ENCODE data around the gene SRRM1. TPM values are rescaled to one million over a fixed set of nuclear protein-coding genes. Genes with fewer than 3 reads are reported as not detected.
"Not testable (repeated sequence)": the region's sequence is repeated elsewhere in the genome, so short reads cannot be mapped to it uniquely, and the experiment has no call there.

SRRM1 gene
- polyA plus RNA-seq, 1 donor from 2014 or later: 317 TPM

DNA sequence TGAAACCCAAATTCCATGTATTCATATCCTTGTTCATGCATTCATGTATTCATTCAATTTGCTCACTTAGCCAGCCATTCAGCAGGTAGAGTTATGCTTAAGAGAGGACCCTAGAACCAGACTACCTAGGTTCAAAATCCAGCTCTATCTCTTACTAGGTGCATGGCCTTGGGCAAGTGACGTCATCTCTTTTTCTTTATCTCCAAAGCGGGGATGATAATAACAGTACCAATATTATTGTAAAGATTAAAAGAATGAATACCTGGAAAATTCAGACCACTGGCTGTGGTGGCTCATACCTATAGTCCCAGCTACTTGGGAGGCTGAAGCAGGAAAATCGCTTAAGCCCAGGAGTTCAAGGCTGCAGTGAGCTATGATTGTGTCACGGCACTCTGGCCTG lies 68.2 kb downstream of the SRRM1 start:
- Mint-ChIP-seq H3K9me3 (no peaks in the 10 kb centered on the region), H3K4me3 (no peak overlapping the region), H3K27me3 (no peaks in the 10 kb centered on the region), H3K36me3 (no peaks in the 10 kb centered on the region), H3K4me1 (peaks cover 0 to 4% (median 3%) of the 10 kb centered on the region in 3 donors), H3K27ac (no peak overlapping the region)

DNA sequence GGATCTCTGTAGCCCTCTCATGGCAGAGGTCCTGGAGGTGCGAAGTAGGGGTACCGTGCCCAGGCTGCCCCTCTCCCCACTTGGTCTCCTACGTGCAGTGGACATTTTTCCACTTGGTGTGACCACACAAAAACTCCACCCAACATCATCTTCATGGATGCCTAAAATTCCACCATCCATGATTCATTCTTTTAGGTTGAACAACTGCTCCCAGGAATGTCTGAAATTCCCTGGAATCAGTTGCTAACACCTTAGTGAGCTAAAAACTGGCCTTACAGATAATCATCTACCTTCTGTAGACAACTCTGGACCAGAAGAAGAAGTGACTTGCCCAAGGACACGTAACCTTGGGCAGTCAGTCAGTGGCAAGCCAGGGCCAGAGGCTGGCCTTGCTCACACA lies 70.1 kb downstream of the SRRM1 start:
- H3K4me3 Mint-ChIP-seq: no peak overlapping the region
- no peaks in the 10 kb centered on the region for H3K36me3 Mint-ChIP-seq
- peaks cover 0 to 4% (median 3%) of the 10 kb centered on the region in 3 donors for H3K4me1 Mint-ChIP-seq
- no peak overlapping the region for H3K27ac Mint-ChIP-seq
- H3K27me3 Mint-ChIP-seq: no peaks in the 10 kb centered on the region
- no peaks in the 10 kb centered on the region for H3K9me3 Mint-ChIP-seq

DNA sequence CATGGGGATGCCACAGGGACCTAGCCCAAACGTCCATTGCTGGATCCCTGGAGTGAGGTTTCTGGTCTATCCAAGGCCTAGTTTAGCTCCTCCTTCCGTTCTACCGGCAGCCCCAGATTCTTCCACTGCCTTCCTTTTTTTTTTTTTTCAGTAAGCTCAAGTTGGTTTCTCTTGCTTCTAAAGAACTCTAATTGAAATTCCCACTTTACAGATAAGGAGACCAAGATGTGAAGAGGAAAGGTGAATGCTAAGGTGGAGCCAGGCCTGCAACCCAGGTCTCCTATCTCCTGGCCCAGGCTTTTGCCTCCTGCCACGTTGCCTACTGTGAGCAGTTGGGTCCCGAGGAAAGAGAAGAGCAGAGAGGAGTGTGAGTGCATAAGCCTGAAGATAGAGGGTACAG lies 70.6 kb downstream of the SRRM1 start:
- no peaks in the 10 kb centered on the region for H3K36me3 Mint-ChIP-seq
- no peaks in the 10 kb centered on the region for H3K9me3 Mint-ChIP-seq
- H3K4me1 Mint-ChIP-seq: peaks cover 0 to 4% (median 3%) of the 10 kb centered on the region in 3 donors
- no peak overlapping the region for H3K4me3 Mint-ChIP-seq
- no peaks in the 10 kb centered on the region for H3K27me3 Mint-ChIP-seq
- H3K27ac Mint-ChIP-seq: peak overlapping the region in 1 of 3 donors; percentile 86

DNA sequence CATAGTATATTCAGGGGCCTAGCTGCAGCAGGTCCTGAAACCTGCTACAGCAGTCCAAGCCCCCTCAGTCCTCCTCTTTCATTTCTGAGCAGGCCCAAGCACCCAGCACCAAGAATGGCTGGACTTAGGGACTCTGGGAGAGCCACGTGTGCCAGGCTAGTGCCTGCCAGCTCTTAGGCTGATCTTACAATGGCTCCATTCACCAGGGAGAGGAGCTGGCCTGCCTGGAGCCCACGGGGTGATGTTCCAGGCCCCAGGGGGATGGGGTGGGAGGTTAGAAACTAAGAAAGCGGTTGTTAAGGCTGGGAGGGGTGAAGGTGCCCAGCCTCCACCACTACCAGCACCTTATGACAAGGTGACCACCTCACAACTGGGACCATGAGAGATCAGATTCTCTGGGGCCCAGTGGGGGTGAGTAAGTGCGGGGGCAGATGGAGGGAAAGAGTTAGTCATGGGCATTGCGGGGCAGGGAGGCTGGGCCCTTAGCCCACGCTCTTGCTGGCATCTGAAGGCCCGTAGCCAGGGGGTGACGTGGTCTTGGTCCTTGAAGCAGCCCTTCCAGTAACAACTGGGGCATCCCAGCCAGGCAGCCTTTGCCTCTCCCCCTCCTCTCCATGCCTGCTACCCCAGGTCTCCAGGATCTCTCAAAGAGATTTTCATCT lies 71.9 kb downstream of the SRRM1 start:
- no peak overlapping the region for H3K27ac Mint-ChIP-seq

DNA sequence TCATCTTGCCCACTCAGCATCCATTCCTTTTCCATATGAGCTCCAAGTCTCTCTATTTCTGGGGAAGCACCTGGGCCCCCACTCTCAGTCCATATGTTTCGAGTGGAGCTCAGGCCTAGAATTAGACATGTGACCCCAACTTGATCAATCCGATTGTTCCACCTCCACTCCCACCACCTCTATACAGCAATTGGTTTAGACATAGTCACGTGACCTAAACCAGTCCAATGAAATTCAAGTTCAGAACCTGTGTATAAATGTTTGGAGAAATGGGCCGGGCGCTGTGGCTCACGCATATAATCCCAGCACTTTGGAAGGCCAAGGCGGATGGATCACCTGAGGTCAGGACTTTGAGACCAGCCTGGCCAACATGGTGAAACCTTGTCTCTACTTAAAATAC lies 72.6 kb downstream of the SRRM1 start:
- no peaks in the 10 kb centered on the region for H3K36me3 Mint-ChIP-seq
- H3K4me3 Mint-ChIP-seq: no peak overlapping the region
- H3K27ac Mint-ChIP-seq: no peak overlapping the region
- H3K27me3 Mint-ChIP-seq: no peaks in the 10 kb centered on the region
- no peaks in the 10 kb centered on the region for H3K4me1 Mint-ChIP-seq
- no peaks in the 10 kb centered on the region for H3K9me3 Mint-ChIP-seq

More for the DNA sequence above, 71.9 kb downstream of the SRRM1 start:
- Mint-ChIP-seq H3K27me3 (no peaks in the 10 kb centered on the region), H3K4me3 (no peak overlapping the region), H3K4me1 (no peaks in the 10 kb centered on the region), H3K36me3 (no peaks in the 10 kb centered on the region), H3K9me3 (no peaks in the 10 kb centered on the region)

DNA sequence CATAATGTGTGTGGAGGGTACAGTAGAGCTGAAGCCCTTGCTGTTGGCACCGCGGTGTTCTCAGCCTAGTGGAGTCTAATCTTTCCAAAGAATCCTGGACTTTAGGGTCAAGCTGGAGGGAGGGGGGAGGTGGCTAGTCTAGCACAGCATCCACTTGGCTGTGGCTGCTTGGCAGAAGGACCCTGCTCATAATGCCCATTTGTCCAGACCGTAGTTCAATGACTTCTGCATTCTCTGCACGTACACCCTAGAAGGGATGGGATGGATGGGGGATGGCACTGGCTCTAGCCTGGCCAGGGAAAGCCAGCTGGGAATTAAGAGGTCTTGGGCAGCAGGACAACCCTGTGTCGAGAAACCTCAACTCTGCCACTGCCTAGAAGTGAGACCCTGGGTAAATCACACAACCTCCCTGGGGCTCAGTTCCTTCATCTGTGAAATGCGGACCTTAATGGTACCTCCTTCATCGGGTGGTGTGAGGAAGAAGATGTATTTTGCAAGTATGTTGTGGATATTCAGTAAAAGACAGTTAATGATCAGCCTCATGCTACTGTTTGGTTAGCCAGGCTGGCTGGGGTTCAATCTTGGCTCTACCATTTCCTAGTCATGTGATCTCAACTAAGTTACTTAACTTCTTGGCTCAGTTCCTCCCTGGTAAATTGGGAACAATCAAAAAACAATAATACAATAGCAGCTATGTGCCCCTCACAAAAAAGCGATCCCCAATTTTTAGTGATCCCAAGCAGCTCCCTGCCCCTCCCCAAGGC lies 75.0 kb downstream of the SRRM1 start:
- Mint-ChIP-seq H3K27me3 (no peaks in the 10 kb centered on the region), H3K36me3 (no peaks in the 10 kb centered on the region), H3K4me1 (no peaks in the 10 kb centered on the region), H3K4me3 (no peak overlapping the region), H3K9me3 (no peaks in the 10 kb centered on the region), H3K27ac (peak overlapping the region in 1 of 3 donors; percentile 25)

DNA sequence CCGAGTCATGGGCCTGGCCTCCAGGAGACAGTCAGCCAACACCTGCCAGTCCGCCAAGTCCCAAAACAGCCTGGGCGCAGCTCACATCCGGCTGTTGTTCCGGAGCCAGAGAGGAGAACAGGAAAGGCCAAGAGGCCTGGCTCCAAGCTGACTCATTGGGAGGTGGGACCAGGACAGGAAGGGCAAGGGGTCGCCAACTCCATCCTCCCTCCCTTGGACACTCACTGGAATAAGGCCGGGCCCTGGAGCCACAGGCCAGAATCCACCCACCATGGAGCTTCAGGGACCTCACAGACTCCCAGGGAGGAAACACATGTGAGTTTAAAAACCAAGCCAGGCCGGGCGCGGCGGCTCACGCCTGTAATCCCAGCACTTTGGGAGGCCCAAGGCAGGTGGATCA lies 77.0 kb downstream of the SRRM1 start:
- H3K27me3 Mint-ChIP-seq: no peaks in the 10 kb centered on the region
- H3K27ac Mint-ChIP-seq: no peak overlapping the region
- no peaks in the 10 kb centered on the region for H3K9me3 Mint-ChIP-seq
- no peaks in the 10 kb centered on the region for H3K36me3 Mint-ChIP-seq
- H3K4me3 Mint-ChIP-seq: no peak overlapping the region
- no peaks in the 10 kb centered on the region for H3K4me1 Mint-ChIP-seq

DNA sequence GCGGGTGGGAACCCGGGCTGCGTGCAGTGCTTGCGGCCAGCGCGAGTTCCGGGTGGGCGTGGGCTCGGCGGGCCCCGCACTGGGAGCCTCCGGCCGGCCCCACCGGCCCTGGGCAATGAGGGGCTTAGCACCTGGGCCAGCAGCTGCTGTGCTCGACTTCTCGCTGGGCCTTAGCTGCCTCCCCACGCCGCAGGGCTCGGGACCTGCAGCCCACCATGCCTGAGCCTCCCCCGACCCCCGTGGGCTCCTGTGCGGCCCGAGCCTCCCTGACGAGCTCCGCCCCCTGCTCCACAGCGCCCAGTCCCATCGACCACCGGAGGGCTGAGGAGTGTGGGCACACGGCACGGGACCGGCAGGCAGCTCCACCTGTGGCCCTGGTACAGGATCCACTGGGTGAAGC lies 78.4 kb downstream of the SRRM1 start:
- H3K36me3 Mint-ChIP-seq: no peaks in the 10 kb centered on the region
- no peaks in the 10 kb centered on the region for H3K27me3 Mint-ChIP-seq
- peaks cover 0 to under 1% (median under 1%) of the 10 kb centered on the region in 3 donors for H3K4me1 Mint-ChIP-seq
- no peaks in the 10 kb centered on the region for H3K9me3 Mint-ChIP-seq
- H3K27ac Mint-ChIP-seq: no peak overlapping the region
- no peak overlapping the region for H3K4me3 Mint-ChIP-seq

DNA sequence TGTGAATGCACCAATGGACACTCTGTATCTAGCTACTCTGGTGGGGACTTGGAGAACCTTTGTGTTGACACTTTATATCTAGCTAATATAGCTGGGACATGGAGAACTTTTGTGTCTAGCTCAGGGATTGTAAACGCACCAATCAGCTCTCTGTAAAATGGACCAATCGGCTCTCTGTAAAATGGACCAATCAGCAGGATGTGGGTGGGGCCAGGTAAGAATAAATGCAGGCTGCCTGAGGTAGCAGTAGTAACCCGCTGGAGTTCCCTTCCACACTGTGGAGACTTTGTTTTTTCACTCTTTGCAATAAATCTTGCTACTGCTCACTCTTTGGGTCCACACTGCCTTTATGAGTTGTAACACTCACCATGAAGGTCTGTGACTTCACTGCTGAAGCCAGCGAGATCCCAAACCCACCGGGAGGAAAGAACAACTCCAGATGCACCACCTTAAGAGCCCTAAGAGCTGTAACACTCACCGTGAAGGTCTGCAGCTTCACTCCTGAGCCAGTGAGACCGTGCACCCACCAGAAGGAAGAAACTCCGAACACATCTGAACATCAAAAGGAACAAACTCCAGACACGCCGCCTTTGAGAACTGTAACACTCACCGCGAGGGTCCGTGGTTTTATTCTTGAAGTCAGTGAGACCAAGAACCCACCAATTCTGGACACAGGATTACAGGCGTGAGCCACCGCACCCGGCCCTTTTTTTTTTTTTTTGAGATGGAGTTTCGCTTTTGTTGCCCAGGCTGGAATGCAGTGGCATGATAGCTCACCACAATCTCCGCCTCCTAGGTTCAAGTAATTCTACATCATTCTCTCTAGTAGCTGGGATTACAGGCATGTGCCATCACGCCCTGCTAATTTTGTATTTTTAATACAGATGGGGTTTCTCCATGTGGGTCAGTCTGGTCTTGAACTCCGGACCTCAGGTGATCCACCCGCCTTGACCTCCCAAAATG lies 79.3 kb downstream of the SRRM1 start:
- H3K4me1 Mint-ChIP-seq, H3K36me3 Mint-ChIP-seq, H3K9me3 Mint-ChIP-seq, H3K27me3 Mint-ChIP-seq: not testable (repeated sequence)
- Mint-ChIP-seq H3K4me3 (peak overlapping the region in 3 of 4 donors; percentile 46 to 67 (median 60)), H3K27ac (peak overlapping the region in 1 of 3 donors; percentile 59)

Other genes with a start within 250 kb of the SRRM1 start
- gene STPG1, start 229.5 kb upstream of the SRRM1 start, polyA plus RNA-seq: 5.8 TPM
- gene NIPAL3, start 227.5 kb upstream of the SRRM1 start, polyA plus RNA-seq: 36.3 TPM
- gene RCAN3, start 140.5 kb upstream of the SRRM1 start, polyA plus RNA-seq: 36.1 TPM
- not detected for gene NCMAP, start 87.2 kb upstream of the SRRM1 start, polyA plus RNA-seq
- 49.6 TPM for gene CLIC4, start 102.1 kb downstream of the SRRM1 start, polyA plus RNA-seq